HG03442 (cell line): ENCODE measurements around the gene TFF1.

Experiments
- ATAC-seq: cut with Tn5 transposase; IDR thresholded peaks from one replicate; pipeline ENCODE4 v1.9.1; 2021; ENCODE audit warnings: mild to moderate bottlenecking, moderate library complexity; ENCODE audit not compliant: unreplicated experiment

TFF1 gene

GRCh38 chr21:42384156-42384945 lies 18.0 kb upstream of the TFF1 start:
- ATAC-seq: no peak

GRCh38 chr21:42383331-42383730 lies 17.0 kb upstream of the TFF1 start:
- no peak for ATAC-seq

- no peak for ATAC-seq
These were observed 16.6 kb upstream of the TFF1 start for GRCh38 chr21:42382915-42383314.

GRCh38 chr21:42381347-42381984 lies 15.1 kb upstream of the TFF1 start:
- no peak for ATAC-seq

- no peak for ATAC-seq
These were observed 13.3 kb upstream of the TFF1 start for GRCh38 chr21:42379426-42380215.

- ATAC-seq: no peak
These were observed 12.1 kb upstream of the TFF1 start for GRCh38 chr21:42378418-42378817.

- no peak for ATAC-seq
These were observed 11.6 kb upstream of the TFF1 start for GRCh38 chr21:42377951-42378340.

- no peak for ATAC-seq
These were observed 11.0 kb upstream of the TFF1 start for GRCh38 chr21:42377211-42377950.

- no peak for ATAC-seq
These were observed 10.1 kb upstream of the TFF1 start for GRCh38 chr21:42376338-42376982.

GRCh38 chr21:42375966-42376337 lies 9.6 kb upstream of the TFF1 start:
- no peak for ATAC-seq

- ATAC-seq: no peak
These were observed 9.2 kb upstream of the TFF1 start for GRCh38 chr21:42375506-42375905.

- ATAC-seq: no peak
These were observed 8.6 kb upstream of the TFF1 start for GRCh38 chr21:42374864-42375499.

- no peak for ATAC-seq
These were observed 8.1 kb upstream of the TFF1 start for GRCh38 chr21:42374457-42374856.

GRCh38 chr21:42373908-42374455 lies 7.6 kb upstream of the TFF1 start:
- no peak for ATAC-seq

GRCh38 chr21:42373196-42373907 lies 7.0 kb upstream of the TFF1 start:
- ATAC-seq: no peak

GRCh38 chr21:42370894-42371654 lies 4.7 kb upstream of the TFF1 start:
- ATAC-seq: no peak

GRCh38 chr21:42369821-42370220 lies 3.5 kb upstream of the TFF1 start:
- no peak for ATAC-seq

GRCh38 chr21:42367367-42368165 lies 1.2 kb upstream of the TFF1 start:
- ATAC-seq: no peak
